Activated T-cell treated with anti-CD3 and anti-CD28 coated beads for 1 hour (primary cell): Measurements from ENCODE around the gene SIL1.

ENCODE experiments used
- DNase-seq: peaks from one replicate; pipeline ENCODE4 v3.0.0-alpha.2; 2020; ENCODE audit warnings: low read depth

Gene SIL1

GRCh38 chr5:138920181-138920580 lies 278.0 kb downstream of the SIL1 start:
- no peak for DNase-seq

- no peak for DNase-seq
These were observed 279.5 kb downstream of the SIL1 start for GRCh38 chr5:138918686-138919085.

GRCh38 chr5:138914338-138914737 lies 283.8 kb downstream of the SIL1 start:
- DNase-seq = no peak

- no peak for DNase-seq
These were observed 284.4 kb downstream of the SIL1 start for GRCh38 chr5:138913773-138914172.

- DNase-seq = no peak
These were observed 286.1 kb downstream of the SIL1 start for GRCh38 chr5:138912093-138912492.

GRCh38 chr5:138911441-138911840 lies 286.7 kb downstream of the SIL1 start:
- DNase-seq = no peak

- no peak for DNase-seq
These were observed 287.5 kb downstream of the SIL1 start for GRCh38 chr5:138910546-138911185.

GRCh38 chr5:138909734-138910133 lies 288.4 kb downstream of the SIL1 start:
- no peak for DNase-seq

- DNase-seq = no peak
These were observed 292.6 kb downstream of the SIL1 start for GRCh38 chr5:138905541-138905940.

GRCh38 chr5:138903130-138903775 lies 294.9 kb downstream of the SIL1 start:
- no peak for DNase-seq

- DNase-seq = no peak
These were observed 296.5 kb downstream of the SIL1 start for GRCh38 chr5:138901716-138902115.

- DNase-seq = no peak
These were observed 297.7 kb downstream of the SIL1 start for GRCh38 chr5:138900281-138900965.

- no peak for DNase-seq
These were observed 299.4 kb downstream of the SIL1 start for GRCh38 chr5:138898742-138899141.

GRCh38 chr5:138898299-138898698 lies 299.9 kb downstream of the SIL1 start:
- no peak for DNase-seq
